Stimulated activated CD8-positive, alpha-beta memory T cell treated with anti-CD3 and anti-CD28 coated beads, Interleukin-15, amount 100 ng/mL, for 24 hours (primary cell): ENCODE data around the gene ZNF710.
"Not testable (repeated sequence)": the region's sequence is repeated elsewhere in the genome, so short reads cannot be mapped to it uniquely, and the experiment has no call there.

Experiments used
- DNase-seq: peaks from one replicate; pipeline ENCODE4 v3.0.0-alpha.2; 2020; ENCODE audit warnings: low read depth

The ZNF710 gene

DNA sequence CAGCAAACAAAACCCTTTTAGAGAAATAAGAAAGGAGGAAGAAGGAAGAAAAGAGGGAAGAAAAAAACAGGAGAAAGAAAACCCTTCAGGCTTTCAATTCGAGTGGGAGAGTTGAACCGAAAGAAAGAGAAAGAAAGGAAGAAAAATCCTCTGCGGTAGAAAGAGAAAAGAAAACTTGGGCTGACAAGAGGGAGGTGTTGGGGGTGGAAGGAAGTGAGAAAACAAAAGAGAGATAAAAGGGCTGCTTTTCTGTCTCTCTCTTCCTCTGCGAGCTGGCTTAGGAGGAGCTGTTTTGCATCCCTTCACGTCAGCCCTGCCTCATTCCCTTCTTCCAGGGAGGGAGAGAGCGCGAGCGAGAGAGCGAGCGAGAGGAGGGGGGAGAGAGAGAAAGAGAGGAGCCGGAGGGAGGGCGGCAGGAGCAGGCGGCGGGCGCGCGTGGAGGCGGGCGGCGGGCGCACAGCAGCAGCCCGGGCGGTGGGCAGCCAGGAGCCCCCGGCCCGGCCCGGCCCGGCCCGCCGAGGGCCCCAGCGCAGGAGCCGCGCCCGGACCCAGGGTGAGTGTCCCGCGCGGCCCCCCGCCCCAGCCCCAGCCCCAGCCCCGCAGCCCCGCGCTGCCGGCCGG, at the start of gene ZNF710:
TSS of gene ZNF710 (plus strand) at position 263 of the 621 bp plus-strand sequence. CDS start 65,814 bp downstream, outside the sequence.
- DNase-seq = no peak

GRCh38 chr15:89954541-89954940, 46.6 kb upstream of the ZNF710 start:
- no peak for DNase-seq

- DNase-seq = not testable (repeated sequence)
These were observed 45.6 kb upstream of the ZNF710 start for GRCh38 chr15:89955449-89955998.

DNA sequence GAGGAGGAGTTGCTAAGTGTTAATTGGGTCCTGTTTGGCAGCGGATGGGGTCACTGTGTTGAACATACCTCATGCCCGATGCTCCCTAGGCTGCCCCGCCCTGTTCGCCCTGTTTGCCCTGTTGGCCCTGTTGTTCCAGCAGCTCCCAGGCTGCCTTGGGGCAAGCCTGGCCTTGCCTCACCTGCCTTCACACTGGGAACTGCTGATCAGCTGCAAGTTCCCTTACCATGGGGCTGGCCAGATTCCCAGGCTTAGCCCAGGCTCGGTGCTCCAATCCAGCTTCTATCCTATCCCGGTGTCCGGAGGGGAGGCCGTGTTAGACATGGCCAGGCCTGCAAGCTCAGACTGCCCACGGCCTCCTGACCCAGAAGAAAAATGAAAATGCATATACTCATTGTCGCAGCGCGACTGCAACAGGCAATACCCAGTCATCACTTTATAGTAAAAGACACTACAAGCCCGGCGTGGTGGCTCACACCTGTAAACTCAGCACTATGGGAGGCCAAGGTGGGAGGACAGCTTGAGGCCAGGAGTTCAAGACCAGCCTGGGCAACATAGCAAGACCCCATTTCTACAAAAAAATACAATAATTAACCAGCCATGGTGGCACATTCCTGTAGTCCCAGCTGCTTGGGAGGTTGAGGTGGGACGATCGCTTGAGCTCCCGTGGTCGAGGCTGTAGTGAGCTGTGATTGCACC, 42.9 kb upstream of the ZNF710 start:
- DNase-seq = no peak

- no peak for DNase-seq
These were observed 37.6 kb upstream of the ZNF710 start for GRCh38 chr15:89963301-89964231.

DNA sequence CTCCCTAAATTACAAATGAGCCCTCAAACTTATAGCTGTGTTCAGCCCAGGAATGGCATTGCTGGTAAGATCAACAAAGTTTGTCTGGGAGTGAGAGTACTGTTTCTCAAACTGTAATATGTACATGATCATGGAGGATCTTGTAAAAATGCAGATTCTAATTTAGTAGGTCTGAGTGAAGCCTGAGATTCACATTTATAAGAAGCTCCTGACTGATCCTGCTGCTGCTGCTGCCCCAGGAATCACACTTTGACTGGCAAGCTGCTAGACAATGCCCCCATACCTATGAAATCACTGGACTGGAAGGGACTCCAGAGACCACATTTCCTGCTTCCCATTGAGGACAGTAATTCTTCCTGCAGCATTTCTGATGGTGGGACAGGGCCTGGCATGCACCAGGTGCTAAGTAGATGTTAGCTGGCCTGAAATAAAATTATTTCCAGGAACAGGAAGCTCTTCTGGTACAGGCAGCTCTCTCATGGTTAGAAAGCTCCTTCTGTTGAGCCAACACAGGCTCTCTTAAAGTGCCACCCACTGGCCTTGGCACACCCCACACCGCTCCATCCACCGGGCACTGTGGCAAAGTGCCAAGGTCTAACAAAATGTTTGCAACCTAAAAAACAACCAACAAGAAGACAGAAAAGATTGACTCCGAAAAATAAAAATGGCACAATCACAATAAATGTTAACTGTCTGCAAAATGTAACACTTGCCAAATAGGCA, 36.7 kb upstream of the ZNF710 start:
- DNase-seq = no peak

GRCh38 chr15:89967881-89968280, 33.2 kb upstream of the ZNF710 start:
- DNase-seq = no peak

- DNase-seq = no peak
These were observed 29.5 kb upstream of the ZNF710 start for GRCh38 chr15:89971592-89971997.

DNA sequence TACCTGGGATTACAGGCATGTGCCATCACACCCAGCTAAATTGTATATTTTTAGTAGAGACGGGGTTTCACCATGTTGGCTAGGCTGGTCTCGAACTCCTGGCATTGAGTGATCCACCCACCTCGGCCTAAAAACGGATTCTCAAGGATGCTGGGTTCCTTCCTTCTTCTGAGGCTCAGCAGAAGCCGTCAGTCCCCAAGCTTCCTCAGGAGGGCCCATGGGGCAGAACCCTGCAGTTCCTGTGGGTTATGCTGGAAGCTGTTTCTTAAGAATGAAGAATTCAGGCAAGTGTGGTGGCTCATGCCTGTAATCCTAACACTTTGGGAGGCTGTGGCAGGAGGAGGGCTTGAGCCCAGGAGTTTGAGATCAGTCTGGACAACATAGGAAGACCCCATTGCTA, 29.0 kb upstream of the ZNF710 start:
- DNase-seq = no peak

GRCh38 chr15:89975482-89976245, 25.5 kb upstream of the ZNF710 start:
- DNase-seq = no peak

- no peak for DNase-seq
These were observed 24.9 kb upstream of the ZNF710 start for GRCh38 chr15:89976246-89976600.

DNA sequence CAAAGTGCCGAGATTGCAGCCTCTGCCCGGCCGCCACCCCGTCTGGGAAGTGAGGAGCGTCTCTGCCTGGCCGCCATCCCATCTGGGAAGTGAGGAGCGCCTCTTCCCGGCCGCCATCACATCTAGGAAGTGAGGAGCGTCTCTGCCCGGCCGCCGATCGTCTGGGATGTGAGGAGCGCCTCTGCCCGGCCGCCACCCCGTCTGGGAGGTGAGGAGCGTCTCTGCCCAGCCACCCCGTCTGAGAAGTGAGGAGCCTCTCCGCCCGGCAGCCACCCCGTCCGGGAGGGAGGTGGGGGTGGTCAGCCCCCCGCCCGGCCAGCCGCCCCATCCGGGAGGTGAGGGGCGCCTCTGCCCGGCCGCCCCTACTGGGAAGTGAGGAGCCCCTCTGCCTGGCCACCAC, 23.3 kb upstream of the ZNF710 start:
- not testable (repeated sequence) for DNase-seq

GRCh38 chr15:89978914-89979313, 22.2 kb upstream of the ZNF710 start:
- DNase-seq = no peak

DNA sequence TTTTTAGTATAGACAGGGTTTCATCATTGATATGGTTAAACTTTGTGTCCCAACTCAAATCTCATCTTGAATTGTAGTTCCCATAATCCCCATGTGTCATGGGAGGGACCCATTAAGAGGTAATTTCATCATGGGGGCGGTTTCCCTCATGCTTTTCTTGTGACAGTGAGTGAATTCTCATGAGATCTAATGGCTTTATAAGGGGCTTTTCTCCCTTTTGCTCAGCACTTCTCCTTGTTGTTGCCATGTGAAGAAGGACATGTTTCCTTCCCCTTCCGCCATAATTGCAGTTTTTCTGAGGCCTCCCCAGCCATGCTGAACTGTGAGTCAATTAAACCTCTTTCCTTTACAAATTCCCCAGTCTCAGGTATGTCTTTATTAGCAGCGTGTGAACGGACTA, 20.2 kb upstream of the ZNF710 start:
- no peak for DNase-seq

DNA sequence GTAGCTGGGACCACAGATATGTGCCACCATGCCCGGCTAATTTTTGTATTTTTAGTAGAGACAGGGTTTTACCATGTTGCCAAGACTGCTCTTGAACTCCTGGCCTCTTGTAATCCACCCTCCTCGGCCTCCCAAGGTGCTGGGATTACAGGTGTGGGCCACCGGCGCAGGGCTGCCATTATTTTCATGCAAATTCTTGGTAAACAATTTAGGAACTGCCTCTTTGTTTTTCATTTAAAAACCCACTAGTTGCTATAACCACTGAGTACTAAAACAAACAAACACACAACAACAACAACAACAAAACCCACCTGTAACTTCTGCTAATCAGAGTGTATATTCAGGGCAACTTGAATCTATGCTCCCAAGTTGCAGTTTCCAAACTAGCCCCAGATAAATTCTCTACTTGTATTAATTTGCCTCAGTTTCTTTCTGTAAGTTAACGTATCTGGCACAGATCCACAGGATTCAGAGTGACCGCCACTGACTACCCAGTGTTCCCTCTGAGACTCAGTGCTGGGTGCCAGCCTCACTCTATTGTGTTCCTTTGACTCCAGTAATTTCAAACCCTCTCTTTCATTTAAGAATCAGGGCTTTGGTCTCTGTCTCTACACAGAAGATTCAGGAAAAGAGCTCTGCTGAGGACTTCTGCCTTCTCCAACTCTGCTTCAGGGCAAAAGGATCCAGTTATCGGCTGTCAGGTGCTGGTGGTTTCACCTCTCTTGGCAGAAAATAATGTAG, 18.6 kb upstream of the ZNF710 start:
- DNase-seq = no peak

DNA sequence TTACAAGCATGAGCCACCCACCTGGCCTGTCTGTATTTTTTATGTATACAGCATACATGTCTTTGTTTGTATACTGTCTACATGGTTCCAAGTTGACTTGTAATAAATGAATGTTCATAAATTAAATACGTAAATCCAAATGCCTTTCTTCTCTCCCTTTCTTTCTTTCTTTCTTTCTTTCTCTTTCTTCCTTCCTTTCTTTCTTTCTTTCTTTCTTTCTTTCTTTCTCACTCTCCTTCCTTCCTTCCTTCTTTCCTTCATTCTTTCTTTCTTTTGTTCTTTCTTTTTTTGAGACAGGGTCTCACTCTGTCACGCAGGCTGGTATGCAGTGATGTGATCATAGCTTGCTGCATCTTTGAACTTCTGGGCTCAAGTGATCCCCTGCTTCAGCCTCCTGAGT, 17.1 kb upstream of the ZNF710 start:
- DNase-seq = no peak

- no peak for DNase-seq
These were observed 16.6 kb upstream of the ZNF710 start for GRCh38 chr15:89984421-89985010.

GRCh38 chr15:89985111-89985510, 16.0 kb upstream of the ZNF710 start:
- no peak for DNase-seq

GRCh38 chr15:89991312-89991711, 9.8 kb upstream of the ZNF710 start:
- DNase-seq = no peak

DNA sequence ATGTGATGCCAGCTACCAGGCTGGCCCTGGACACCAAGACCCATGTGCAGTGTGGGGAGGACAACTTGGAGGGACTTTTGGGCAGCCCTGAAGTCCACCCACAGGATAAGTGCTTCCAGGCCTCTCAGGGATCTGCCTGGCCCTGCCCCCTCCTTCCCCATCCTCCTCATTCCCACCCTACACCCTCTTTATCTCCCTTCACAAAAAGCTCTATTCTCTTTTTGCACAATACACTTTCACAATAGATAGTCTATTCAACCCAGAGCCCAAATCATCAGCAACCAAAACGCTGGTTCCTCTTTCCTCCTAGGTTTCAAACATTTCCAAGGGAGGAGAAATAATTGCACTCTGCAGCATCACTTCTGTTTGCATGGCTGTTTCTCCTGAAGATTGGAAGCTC, 7.8 kb upstream of the ZNF710 start:
- no peak for DNase-seq
